HepG2 (cell line): ENCODE measurements around the gene KCNB1. TPM values are rescaled to one million over a fixed set of nuclear protein-coding genes. Genes with fewer than 3 reads are reported as not detected.

Source experiments
- ATAC-seq: fragments of 200-7000 bp; cut with Tn5 transposase; 3 replicates; pipeline ENCODE4 v1.9.1; 2020; ENCODE audit warnings: mild to moderate bottlenecking, moderate library complexity
- BruUV-seq: library from RNA; stranded (reverse); fragments of 400-500 nt; replicated peaks from 2 replicates; lab custom pipeline; 2021; lab: Mats Ljungman, UMichigan
- CTCF ChIA-PET: fragments of 300-600 bp; formaldehyde crosslinking; extraction: SDS; loops from one replicate; lab custom pipeline; 2021; ENCODE audit warnings: low total read pairs, inconsistent platforms, low intra/inter-chr PET ratio; lab: Yijun Ruan, JAX
- POLR2A ChIA-PET: fragments of 350-600 bp; sonication (Branson Sonifier 250); formaldehyde crosslinking; loops from one replicate; lab custom pipeline; 2020; ENCODE audit warnings: antibody characterized with exemption, inconsistent platforms; lab: Yijun Ruan, JAX
- DNase-seq: peaks from one replicate; pipeline ENCODE4 v3.0.0-alpha.2; 2015; ENCODE audit warnings: low spot score
- FAIRE-seq: peaks from 3 replicates; lab custom pipeline; 2011; peaks lifted over from hg19 to GRCh38; lab: Jason Lieb, UNC
- H2AFZ ChIP-seq: one replicate; pipeline ENCODE4 v1.6.1; 2011; ENCODE audit warnings: low read length, inconsistent platforms
- H3K27ac ChIP-seq: fragments of 300-600 bp; 3 replicates; pipeline ENCODE4 v1.8.0; 2011; ENCODE audit warnings: mixed run types, mild to moderate bottlenecking, mixed read lengths, low read length, inconsistent platforms; ENCODE audit not compliant: insufficient read depth; ENCODE audit errors: extremely low read length
- H3K27me3 ChIP-seq, 2 experiments: fragments of 200-600 bp in 1 of 2; 2 replicates in 1 of 2; 3 replicates in 1 of 2; pipeline versions ENCODE4 v1.6.0 to v1.8.0; 2011; ENCODE audit warnings: low read length in 2 of 2, mild to moderate bottlenecking in 2 of 2, moderate library complexity in 2 of 2, inconsistent platforms in 1 of 2; ENCODE audit not compliant: insufficient read depth in 2 of 2, control insufficient read depth in 1 of 2
- H3K36me3 ChIP-seq, 2 experiments: fragments of 200-600 bp in 1 of 2; replicated peaks in 1 of 2; 2 replicates in 1 of 2; 3 replicates in 1 of 2; pipeline versions ENCODE4 v1.5.1 to v1.8.0; 2011; ENCODE audit warnings: low read length in 2 of 2, inconsistent platforms in 1 of 2; ENCODE audit not compliant: insufficient read depth in 2 of 2, control insufficient read depth in 1 of 2
- H3K4me1 ChIP-seq: 2 replicates; pipeline ENCODE4 v1.5.1; 2012; ENCODE audit warnings: low read length, inconsistent platforms; ENCODE audit not compliant: insufficient read depth
- H3K4me2 ChIP-seq: 2 replicates; pipeline ENCODE4 v1.6.0; 2011; ENCODE audit warnings: low read depth, low read length, inconsistent platforms
- H3K4me3 ChIP-seq, 3 experiments: fragments of 200-600 bp in 1 of 3; sonication (generic), shearing (Covaris generic) in 1 of 3; replicated peaks in 1 of 3; 2 replicates each; pipeline ENCODE4 v1.5.1; 2011 to 2016; ENCODE audit warnings: low read length in 3 of 3, inconsistent platforms in 2 of 3, low read depth in 2 of 3, mild to moderate bottlenecking in 2 of 3, control low read depth in 1 of 3, mixed read lengths in 1 of 3; ENCODE audit not compliant: insufficient read depth in 1 of 3
- H3K79me2 ChIP-seq: one replicate; pipeline ENCODE4 v1.6.1; 2011; ENCODE audit warnings: low read length, inconsistent platforms; ENCODE audit not compliant: insufficient read depth
- H3K9ac ChIP-seq: 2 replicates; pipeline ENCODE4 v1.6.0; 2011; ENCODE audit warnings: mild to moderate bottlenecking, low read depth, low read length, inconsistent platforms; ENCODE audit not compliant: insufficient read depth
- H3K9me3 ChIP-seq: 2 replicates; pipeline ENCODE4 v1.5.1; 2012; ENCODE audit warnings: mild to moderate bottlenecking, low read length
- H4K20me1 ChIP-seq: 2 replicates; pipeline ENCODE4 v1.6.0; 2011; ENCODE audit warnings: inconsistent platforms, mild to moderate bottlenecking, low read length, moderate library complexity; ENCODE audit not compliant: insufficient read depth
- GABPA ChIP-seq, 2 experiments: IDR thresholded peaks; 2 replicates each; pipeline ENCODE4 v1.6.1; 2011 to 2016; ENCODE audit warnings: low read depth in 2 of 2, low read length in 1 of 2, missing biosample characterization in 1 of 2, missing genetic modification characterization in 1 of 2
- ISL2 ChIP-seq: sonication (generic); formaldehyde crosslinking; IDR thresholded peaks from 2 replicates; pipeline ENCODE4 v1.5.0; 2020; ENCODE audit warnings: missing genetic modification reagents
- KLF15 ChIP-seq: sonication (generic); formaldehyde crosslinking; IDR thresholded peaks from 2 replicates; pipeline ENCODE4 v1.8.1; 2023; ENCODE audit warnings: borderline replicate concordance, mild to moderate bottlenecking, inconsistent platforms, missing genetic modification reagents, mixed read lengths
- PHF5A ChIP-seq: IDR thresholded peaks from one replicate; pipeline ENCODE4 v1.6.1; 2018; ENCODE audit warnings: low read depth, missing genetic modification reagents; ENCODE audit not compliant: unreplicated experiment
- PPARG ChIP-seq: conservative IDR thresholded peaks from 2 replicates; pipeline ENCODE4 v1.6.1; 2016; ENCODE audit warnings: missing biosample characterization, missing genetic modification reagents
- RFXAP ChIP-seq: sonication (generic); formaldehyde crosslinking; IDR thresholded peaks from 2 replicates; pipeline ENCODE4 v1.4.0; 2020; ENCODE audit warnings: missing genetic modification reagents, borderline replicate concordance
- WIZ ChIP-seq: sonication (generic); formaldehyde crosslinking; IDR thresholded peaks from 2 replicates; pipeline ENCODE4 v1.5.1; 2020; ENCODE audit warnings: mild to moderate bottlenecking, missing genetic modification reagents
- ZNF367 ChIP-seq: sonication (generic); formaldehyde crosslinking; IDR thresholded peaks from 2 replicates; pipeline ENCODE4 v1.4.0; 2020; ENCODE audit warnings: missing genetic modification reagents, borderline replicate concordance
- WGBS: methylation state at CpG from one replicate; pipeline ENCODE4 v1.1.6; 2017; ENCODE audit warnings: low lambda C conversion rate; 5-methylcytosine and 5-hydroxymethylcytosine counted together
- in situ Hi-C: cut with HindIII; loops from 2 replicates; pipeline ENCODE4 v1.10.0; 2017; ENCODE audit warnings: low pct_unique_long_range_greater_than_20kb; ENCODE audit not compliant: extremely low pct_ligation_motif_present
- intact Hi-C: fragments of 100-400 bp; cut with micrococcal nuclease; formaldehyde crosslinking; loops from one replicate; pipeline ENCODE4 v1.10.0; 2022; ENCODE audit not compliant: unreplicated experiment
- polyA plus RNA-seq, 8 experiments: library from polyadenylated mRNA; depleted of rRNA in 3 of 8; stranded (reverse) in 7 of 8; unstranded in 1 of 8; fragments of >200 nt; fragmentation: Illumina TruSeq in 4 of 8; extraction: Trizol in 4 of 8; gene quantifications; 2 replicates each; pipeline versions ENCODE4 v1.2.1 to v1.2.3, GENCODE V29; 2011 to 2016; ENCODE audit warnings: low read depth in 4 of 8, missing spikeins in 1 of 8, mixed read lengths in 1 of 8; ENCODE audit not compliant: insufficient read depth in 1 of 8
- total RNA-seq, 5 experiments: library from RNA; depleted of rRNA; stranded (reverse); fragments of >200 nt; fragmentation: Illumina TruSeq; extraction: Trizol; gene quantifications; 2 replicates each; pipeline ENCODE4 v1.2.3, GENCODE V29; 2016; ENCODE audit warnings: low read depth in 1 of 5
- TF ChIP-seq, protein P1 (sequence below): sonication (generic); formaldehyde crosslinking; conservative IDR thresholded peaks from 2 replicates; pipeline ENCODE4 v1.4.0; 2020; ENCODE audit warnings: mild to moderate bottlenecking, missing genetic modification reagents, moderate library complexity

Gene KCNB1
- total and polyA plus RNA-seq, 2 of the 13 experiments (the other 11 are each of a cell fraction or from before 2014, with no cell fraction given) = 0.02 TPM; not detected in 1

DNA sequence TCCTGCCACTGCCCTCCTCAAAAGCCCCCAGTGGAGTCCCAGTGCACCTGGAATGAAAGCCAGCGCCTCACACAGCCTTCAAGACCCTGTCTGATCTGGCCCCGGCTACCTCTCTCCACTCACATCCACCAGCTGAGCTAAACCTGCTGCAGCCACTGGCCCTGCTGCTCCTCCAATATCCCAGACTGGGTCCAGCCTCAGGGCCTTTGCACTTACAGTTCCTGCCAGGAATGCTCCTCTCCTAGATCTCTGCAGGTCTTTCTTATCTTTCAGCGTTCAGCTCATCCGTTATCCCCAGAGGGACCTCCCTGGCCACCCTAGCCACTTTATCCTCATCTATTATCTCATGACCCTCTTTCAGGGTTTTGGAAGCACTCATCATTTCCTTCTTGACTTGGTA lies 68.8 kb downstream of the KCNB1 start:
- no peaks in the 10 kb centered on the region for H3K9me3 ChIP-seq
- no peak overlapping the region for H3K9ac ChIP-seq
- H3K4me3 ChIP-seq = no peak overlapping the region
- peaks cover 15 to 55% of the 10 kb centered on the region in 2 experiments; a peak in 4 of 5 replicates for H3K27me3 ChIP-seq
- intact Hi-C loops (no loop called here), in situ Hi-C loops (no loop called here)
- no peaks in the 10 kb centered on the region for H3K36me3 ChIP-seq
- H3K4me1 ChIP-seq = no peaks in the 10 kb centered on the region
- WGBS = 6% methylated on average over 4 of the region's 4 CpGs
- ATAC-seq (no peak), DNase-seq (no peak), FAIRE-seq (no peak)
- H3K79me2 ChIP-seq = no peaks in the 10 kb centered on the region
- H3K27ac ChIP-seq = no peak overlapping the region
- no peak overlapping the region for H2AFZ ChIP-seq
- no peaks in the 10 kb centered on the region for H4K20me1 ChIP-seq
- H3K4me2 ChIP-seq = no peak overlapping the region
- POLR2A ChIA-PET = no interaction called here
- TF ChIP-seq GABPA (IDR thresholded peaks at IDR 0.05; ENCODE audit: low read depth, low read length) (no peak), GABPA (CRISPR knock-in tag; IDR thresholded peaks at IDR 0.05; ENCODE audit: low read depth) (no peak), KLF15 (CRISPR knock-in tag) (no peak), PHF5A (CRISPR knock-in tag) (no peak), PPARG (CRISPR knock-in tag) (no peak), RFXAP (CRISPR knock-in tag) (no peak), WIZ (CRISPR knock-in tag) (no peak), ISL2 (CRISPR knock-in tag) (no peak), ZNF367 (CRISPR knock-in tag) (no peak)
- TF ChIP-seq, protein P1, sequence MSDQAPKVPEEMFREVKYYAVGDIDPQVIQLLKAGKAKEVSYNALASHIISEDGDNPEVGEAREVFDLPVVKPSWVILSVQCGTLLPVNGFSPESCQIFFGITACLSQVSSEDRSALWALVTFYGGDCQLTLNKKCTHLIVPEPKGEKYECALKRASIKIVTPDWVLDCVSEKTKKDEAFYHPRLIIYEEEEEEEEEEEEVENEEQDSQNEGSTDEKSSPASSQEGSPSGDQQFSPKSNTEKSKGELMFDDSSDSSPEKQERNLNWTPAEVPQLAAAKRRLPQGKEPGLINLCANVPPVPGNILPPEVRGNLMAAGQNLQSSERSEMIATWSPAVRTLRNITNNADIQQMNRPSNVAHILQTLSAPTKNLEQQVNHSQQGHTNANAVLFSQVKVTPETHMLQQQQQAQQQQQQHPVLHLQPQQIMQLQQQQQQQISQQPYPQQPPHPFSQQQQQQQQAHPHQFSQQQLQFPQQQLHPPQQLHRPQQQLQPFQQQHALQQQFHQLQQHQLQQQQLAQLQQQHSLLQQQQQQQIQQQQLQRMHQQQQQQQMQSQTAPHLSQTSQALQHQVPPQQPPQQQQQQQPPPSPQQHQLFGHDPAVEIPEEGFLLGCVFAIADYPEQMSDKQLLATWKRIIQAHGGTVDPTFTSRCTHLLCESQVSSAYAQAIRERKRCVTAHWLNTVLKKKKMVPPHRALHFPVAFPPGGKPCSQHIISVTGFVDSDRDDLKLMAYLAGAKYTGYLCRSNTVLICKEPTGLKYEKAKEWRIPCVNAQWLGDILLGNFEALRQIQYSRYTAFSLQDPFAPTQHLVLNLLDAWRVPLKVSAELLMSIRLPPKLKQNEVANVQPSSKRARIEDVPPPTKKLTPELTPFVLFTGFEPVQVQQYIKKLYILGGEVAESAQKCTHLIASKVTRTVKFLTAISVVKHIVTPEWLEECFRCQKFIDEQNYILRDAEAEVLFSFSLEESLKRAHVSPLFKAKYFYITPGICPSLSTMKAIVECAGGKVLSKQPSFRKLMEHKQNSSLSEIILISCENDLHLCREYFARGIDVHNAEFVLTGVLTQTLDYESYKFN (CRISPR knock-in tag) = no peak
- no TSS peak for BruUV-seq
- CTCF ChIA-PET = no interaction called here
